Measurements from ENCODE around the gene WNT9B.
"Not testable (repeated sequence)": the region's sequence is repeated elsewhere in the genome, so short reads cannot be mapped to it uniquely, and the experiment has no call there.

WNT9B gene

DNA sequence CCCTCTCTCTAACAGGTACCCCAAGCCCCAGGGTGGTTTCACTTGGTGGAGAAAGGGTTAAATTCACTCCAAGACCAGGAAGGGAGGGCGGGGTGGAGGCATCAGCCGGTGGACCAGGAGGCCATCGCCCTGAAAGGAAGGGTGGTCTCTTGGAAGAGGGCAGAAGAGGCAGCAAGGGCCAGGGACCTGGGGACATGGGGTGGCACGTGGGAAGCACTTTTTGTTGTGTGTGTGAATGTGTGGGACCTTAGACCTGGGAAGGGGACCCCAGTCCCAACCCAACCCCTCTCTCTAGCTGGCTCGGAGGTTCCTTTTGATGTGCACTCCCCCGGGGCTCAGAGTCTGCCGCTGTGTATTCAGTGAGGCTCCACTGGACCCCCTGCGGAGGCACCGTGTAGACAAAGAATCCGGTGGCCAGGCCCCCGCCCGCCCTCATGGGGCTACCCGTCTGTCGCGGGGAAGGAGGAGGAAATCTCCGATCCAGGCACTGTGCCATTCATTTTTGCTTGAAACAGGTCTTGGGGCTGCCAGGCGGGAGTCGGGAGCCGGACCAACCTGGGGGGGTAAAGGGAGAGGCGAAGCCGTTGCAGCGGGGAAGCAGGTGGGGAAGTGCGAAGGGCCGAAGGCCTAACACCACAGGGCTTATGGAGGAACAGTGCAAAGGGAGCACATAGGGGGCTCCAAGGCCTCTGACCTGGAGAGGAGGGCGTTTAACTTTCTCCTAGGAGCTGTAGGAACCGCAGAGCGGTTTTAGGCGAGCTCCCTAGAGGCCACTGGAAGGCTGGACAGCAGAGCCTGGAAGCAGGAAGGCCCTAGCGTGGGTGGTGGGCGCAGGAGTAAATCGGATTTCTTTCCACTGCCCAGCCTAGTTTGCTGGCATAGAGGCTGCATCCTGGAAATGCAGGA lies 29.6 kb upstream of the WNT9B start:
- DNase-seq (ENCODE audit: low read depth) = no peak

GRCh38 chr17:46822388-46822921 lies 28.9 kb upstream of the WNT9B start:
- no peak for DNase-seq (ENCODE audit: low read depth)

DNA sequence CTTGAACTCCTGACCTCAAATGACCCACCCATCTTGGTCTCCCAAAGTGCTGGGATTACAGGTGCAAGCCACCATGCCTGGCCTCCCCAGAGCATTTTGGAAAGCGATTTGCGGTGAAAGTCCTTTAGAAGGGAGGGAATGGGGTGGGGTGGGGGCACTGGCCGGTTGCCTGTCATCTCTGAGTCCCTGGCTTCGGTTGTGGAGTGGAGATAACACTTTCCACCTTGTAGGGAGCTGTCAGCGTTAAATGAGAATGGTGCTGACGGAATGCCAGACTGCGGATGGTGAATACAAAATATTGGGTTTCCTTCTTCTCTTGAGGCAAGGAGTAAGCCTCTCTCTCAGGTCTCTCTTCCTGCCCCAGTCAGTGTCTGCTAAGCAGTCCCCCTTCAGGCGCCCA lies 27.7 kb upstream of the WNT9B start:
- DNase-seq (ENCODE audit: low read depth) = no peak

- DNase-seq (ENCODE audit: low read depth) = no peak
Observed at GRCh38 chr17:46826116-46826515, 25.3 kb upstream of the WNT9B start.

DNA sequence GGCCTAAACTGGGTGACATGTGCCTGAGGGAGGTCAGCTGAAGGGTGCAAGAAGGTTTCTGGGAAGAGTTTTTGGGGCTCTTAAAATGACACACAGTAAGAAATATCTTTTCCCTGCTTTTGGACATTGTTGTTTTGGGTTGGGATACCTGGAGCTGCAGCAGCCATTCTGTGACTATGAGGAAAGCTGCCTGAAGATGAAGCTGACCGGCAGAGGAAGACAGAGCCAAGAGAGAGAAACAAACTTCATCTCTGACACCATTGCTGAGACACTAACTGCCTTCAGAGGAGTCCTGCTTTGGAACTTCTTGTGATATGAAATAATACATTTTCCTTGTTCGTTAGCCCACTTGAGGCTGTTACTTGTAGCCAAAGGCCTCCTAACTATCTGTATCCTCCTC lies 24.1 kb upstream of the WNT9B start:
- no peak for DNase-seq (ENCODE audit: low read depth)

DNA sequence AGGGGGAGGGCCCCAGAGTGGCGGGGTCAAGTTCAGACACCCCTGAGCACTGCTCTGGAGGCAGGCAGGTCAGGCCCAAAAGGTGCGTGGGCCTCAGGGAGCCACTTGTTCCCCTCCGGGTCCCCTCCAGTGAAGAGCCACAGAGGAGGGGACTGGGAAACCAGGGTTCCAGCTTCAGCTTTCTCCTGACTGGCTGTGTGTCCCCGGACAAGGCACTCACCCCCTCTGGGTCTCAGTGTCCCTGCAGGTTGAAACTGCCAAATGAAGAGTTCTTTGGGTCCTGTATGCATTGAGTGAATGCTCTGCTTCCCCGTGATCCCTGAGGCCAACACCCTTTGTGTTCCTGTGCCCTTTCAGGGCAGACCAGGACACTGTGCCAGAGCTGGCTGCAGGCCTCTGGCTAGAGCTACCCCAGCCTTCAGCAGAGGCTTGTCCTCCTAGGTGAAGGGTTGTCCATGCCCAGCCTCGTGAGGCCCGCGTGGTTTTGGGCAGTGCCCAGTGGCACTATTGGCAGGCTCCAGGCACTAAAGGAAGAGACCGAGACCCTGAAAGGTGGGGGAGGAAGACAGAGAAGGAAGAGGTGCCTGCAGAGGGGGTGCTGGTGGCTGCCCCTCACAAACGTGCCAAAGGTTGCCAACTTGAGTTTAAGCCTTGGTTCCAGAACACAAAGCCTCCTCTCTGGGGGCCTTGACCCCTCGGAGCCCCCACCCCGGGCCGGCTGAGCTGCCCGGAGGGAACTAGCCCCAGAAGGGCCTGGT lies 19.6 kb upstream of the WNT9B start:
- no peak for DNase-seq (ENCODE audit: low read depth)

- no peak for DNase-seq (ENCODE audit: low read depth)
Observed at GRCh38 chr17:46832331-46832821, 19.0 kb upstream of the WNT9B start.

DNA sequence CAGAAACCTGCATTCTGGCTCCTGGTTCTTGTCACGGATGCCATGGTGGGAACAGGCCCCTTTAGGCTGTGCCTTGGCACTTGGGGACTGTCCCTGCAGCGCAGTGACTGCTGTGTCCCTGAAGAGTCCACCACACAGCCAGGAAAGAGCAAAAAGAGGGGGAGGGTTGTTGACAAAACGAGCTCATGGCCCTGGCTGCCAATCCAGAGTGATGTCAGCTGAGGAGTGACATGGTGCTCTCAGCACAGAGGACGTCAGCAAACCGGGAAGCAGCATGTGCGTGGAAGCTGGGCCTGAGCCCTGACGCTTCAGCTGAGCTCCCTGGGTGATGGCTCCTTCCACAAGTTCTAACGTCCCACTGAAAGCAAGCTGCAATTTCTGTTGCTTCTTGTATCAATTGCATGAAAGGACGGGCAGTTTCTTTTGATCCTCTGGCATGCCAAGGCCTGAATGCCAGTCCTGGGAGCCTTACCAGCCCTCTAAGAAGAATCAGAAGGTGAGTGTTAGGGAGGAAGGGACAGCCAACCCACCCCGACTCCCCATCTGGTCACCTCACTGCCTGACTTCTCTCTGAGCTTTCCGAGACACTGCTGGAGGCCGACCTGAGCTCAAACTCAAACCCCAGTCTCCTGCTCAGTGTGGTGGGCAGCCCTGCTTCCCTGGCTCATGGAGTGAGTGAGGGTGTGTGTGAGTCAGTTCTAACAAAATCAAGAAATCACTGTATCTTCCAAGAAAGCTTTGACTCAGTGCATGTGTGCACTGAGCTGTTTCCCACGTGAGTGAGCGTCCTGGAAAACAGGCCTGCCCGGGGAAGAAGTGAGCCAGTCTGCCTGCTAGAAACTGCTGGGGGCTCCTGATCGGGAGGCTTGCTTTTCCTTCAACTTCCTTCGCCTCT lies 18.2 kb upstream of the WNT9B start:
- peak; percentile 44 for DNase-seq (ENCODE audit: low read depth)

DNA sequence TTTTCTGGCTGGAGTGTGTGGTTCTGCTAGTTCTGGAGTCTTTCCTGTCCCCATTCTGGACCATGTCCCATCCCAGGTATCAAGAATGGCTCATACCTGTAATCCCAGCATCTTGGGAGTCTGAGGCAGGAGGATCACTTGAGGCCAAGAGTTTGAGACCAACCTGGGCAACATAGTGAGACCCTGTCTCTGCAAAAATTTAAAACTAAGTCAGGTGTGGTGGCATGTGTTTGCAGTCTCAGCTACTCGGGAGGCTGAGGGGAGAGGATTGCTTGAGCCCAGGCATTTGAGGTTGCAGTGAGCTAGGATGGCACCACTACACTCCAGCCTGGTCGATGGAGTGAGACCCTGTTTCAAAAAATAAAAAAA lies 17.6 kb upstream of the WNT9B start:
- DNase-seq (ENCODE audit: low read depth) = no peak

- no peak for DNase-seq (ENCODE audit: low read depth)
Observed at GRCh38 chr17:46834846-46835245, 16.5 kb upstream of the WNT9B start.

GRCh38 chr17:46836500-46836899 lies 14.9 kb upstream of the WNT9B start:
- no peak for DNase-seq (ENCODE audit: low read depth)

DNA sequence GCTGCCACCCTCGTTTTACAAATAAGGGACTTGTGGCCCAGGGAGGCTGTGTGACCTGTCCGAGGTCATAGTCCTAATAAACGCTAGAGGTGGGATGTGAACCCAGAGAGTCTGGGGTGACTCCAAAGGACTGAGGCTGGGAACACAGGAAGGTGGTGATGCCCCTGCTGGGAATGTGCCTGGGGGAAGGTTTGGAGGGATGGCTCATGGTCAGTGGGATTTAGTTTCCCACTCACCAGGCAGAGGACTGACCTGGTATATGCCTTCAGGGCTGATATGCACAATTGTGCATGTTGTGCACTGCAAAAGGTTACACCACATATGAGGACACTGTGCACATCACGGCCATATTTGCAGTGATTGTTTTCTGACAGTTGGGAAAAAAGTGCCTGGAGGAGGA lies 13.9 kb upstream of the WNT9B start:
- DNase-seq (ENCODE audit: low read depth) = no peak

DNA sequence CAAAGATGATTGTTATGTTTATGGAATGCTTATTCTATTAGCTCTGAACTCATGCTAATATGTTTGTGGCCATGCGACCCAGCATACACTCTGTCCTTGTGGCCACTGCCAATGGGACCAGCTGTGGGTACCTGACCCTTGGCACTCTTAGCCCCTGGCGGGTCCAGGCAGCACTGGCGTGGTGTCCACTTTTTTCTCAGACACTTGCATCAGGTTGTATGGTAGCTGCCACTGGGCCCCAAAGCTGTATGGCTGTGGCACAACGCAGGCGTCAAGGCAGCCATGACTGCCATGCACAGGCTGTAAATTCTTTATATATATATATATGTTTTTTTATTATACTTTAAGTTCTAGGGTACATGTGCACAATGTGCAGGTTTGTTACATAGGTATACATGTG lies 12.2 kb upstream of the WNT9B start:
- no peak for DNase-seq (ENCODE audit: low read depth)

- not testable (repeated sequence) for DNase-seq (ENCODE audit: low read depth)
Observed at GRCh38 chr17:46840596-46840995, 10.8 kb upstream of the WNT9B start.

DNA sequence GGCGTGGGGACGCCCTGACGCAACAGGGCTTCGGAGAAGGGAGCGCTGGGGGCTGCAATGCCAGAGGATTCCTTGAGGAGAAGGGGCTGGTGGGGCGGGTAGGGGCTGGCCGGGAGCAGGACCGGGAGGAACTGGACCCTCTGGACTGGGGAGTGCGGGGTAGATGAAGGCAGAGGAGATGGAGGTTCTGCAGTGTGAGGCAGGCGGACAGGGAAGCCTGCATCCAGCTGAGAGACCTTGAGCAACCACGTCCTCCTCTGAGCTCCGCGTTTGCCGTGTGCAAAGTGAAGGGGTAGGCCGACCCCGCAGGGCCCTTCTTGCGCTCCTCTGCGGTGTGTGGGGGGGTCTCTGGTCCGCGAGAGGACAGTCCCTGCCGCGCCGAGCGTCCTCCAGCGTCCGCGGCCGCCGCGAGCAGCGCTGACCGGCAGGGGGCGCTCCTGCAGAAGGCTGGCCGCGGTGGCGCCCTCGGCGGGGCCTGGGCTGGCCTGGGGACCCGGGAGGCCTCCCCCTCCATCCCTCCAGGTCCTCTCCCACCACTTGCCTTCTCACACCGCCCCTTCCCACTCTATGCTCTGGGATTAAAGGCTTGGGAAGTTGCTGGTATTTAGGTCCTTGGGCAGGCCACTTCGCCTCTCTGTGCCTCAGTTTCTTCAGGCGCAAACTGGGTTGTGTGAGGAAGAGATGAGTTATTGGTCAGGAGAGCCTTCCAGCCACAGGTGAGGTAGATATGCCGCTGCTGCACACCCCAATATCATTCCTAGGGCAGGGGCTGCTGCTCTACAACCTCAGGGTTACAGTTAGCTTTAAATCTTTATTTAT lies 9.6 kb upstream of the WNT9B start:
- DNase-seq (ENCODE audit: low read depth) = no peak

DNA sequence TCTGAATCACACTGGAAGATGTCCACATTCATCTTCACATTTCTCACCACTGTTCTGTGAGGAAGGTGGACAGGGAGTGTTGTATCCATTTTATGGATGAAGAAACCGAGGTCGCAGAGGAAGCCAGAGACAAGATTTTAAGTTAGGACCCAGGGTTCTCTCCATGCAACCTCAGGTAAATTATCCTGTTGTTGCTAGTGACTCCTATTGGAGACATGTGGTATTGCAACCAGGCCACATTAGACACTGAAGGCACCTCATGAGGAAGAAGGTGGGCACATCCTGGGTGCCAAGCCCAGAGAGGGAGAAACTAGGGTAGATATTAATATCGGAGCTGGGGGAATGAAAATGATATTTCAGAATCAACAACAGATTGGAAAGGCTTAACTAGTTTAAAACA lies 8.5 kb upstream of the WNT9B start:
- DNase-seq (ENCODE audit: low read depth) = no peak

GRCh38 chr17:46847204-46848191 lies 3.9 kb upstream of the WNT9B start:
- no peak for DNase-seq (ENCODE audit: low read depth)

DNA sequence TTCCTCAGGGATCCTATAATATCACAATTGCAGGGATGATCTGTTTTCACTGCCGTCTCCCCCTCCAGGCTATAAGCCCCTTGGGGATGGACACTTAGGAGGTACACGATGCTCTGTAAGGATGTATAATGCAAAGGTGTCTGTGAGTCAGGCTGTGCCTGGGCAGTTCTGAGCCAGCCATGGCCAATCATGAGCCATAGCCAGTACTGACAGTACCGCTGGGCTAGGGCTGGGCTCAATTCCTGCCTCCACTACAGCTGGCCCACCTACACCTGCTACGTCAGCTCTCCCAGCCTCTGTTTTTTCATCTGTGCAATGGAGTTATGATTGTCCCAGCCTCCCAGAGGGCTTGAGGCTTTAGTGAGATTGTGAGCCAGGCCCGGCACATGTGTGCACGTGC lies 2.8 kb upstream of the WNT9B start:
- no peak for DNase-seq (ENCODE audit: low read depth)

DNA sequence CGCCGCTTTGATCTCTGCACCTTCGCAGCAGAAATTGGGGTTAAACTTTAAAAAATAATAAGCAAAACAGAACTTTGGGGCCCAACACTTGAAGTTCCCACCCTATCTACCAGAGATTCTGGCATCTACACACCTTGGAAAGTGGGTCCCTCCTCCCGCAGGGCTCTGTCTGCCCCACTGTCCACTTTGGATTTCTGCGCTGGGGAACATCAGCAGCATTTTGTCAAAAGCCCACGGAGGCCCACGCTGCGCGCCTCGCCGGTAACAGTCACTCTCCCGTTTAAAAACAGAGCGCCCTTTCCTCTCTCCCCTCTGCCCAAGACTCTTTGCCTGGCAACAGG lies 725 bp upstream of the WNT9B start:
- no peak for DNase-seq (ENCODE audit: low read depth)

GRCh38 chr17:46853896-46854444 lies 2.6 kb downstream of the WNT9B start:
- no peak for DNase-seq (ENCODE audit: low read depth)

Data from GM04503 (cell line).